HG03060 (cell line): ENCODE measurements around the gene PTPRN2.
"Not testable (repeated sequence)": the region's sequence is repeated elsewhere in the genome, so short reads cannot be mapped to it uniquely, and the experiment has no call there.

Experiments used
- ATAC-seq: cut with Tn5 transposase; IDR thresholded peaks from one replicate; pipeline ENCODE4 v1.9.1; 2021; ENCODE audit warnings: low read depth, moderate number of reproducible peaks; ENCODE audit not compliant: unreplicated experiment

PTPRN2 gene

DNA sequence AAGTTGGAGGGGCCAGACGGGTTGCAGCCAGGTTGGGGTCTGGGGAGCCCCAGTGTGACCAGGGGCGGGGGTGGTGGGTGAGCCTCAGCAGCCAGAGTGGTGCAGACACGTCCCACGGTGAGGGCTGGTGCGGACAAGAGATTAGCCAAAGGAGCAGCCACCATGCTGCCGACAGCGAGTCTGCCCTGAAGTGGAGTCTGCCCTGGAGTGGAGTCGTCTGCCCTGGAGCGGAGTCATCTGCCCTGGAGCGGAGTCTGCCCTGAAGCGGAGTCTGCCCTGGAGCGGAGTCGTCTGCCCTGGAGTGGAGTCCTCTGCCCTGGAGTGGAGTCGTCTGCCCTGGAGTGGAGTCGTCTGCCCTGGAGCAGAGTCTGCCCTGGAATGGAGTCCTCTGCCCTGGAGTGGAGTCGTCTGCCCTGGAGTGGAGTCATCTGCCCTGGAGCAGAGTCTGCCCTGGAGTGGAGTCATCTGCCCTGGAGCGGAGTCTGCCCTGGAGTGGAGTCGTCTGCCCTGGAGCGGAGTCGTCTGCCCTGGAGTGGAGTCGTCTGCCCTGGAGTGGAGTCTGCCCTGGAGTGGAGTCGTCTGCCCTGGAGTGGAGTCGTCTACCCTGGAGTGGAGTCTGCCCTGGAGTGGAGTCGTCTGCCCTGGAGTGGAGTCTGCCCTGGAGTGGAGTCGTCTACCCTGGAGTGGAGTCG, 64.3 kb downstream of the PTPRN2 start:
- not testable (repeated sequence) for ATAC-seq

GRCh38 chr7:158521795-158522194, 65.8 kb downstream of the PTPRN2 start:
- ATAC-seq: not testable (repeated sequence)

DNA sequence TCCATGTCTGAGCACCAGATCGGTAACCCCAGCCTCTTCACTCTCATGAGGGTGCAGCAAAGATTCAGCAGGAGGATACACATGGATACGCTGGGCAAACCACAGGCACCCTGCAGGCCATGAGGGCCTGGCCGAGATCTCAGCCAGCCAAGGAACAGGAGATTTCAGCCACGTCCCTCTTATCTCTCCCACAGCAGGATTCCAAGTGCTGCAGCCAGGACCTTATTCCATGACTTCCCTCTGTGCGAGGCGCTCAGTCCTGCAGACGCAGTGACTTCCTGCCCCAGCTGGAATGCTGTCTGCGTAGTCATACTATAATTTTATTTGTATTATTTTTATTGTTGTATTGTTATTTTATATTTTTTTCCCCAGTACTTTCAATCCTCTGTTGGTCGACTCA, 66.8 kb downstream of the PTPRN2 start:
- ATAC-seq: no peak

DNA sequence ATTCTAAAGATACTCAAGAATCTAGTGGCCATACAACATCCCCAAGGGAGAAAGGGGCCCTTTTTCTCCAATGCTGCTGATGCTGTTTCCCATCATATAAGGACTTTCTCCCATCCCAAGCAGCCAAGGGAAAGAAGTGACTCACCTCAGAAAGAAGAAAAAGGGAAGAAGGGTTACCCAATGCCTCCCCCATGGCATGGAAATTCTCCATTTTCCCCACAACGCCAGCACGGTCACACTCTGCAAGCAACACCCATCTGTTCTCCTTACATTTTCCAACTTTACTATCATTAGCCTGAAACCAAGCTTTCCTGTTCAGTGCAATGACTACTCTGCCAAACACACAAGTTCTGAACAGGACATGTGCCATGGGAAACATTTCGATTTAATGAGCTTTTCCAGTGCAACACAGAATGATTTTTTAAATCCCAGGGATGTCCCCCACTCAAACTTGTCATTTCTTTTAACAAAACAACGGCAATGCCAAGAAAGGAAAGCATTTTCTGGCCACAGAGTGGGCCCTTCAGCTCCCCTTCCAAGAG, 67.9 kb downstream of the PTPRN2 start:
- no peak for ATAC-seq

DNA sequence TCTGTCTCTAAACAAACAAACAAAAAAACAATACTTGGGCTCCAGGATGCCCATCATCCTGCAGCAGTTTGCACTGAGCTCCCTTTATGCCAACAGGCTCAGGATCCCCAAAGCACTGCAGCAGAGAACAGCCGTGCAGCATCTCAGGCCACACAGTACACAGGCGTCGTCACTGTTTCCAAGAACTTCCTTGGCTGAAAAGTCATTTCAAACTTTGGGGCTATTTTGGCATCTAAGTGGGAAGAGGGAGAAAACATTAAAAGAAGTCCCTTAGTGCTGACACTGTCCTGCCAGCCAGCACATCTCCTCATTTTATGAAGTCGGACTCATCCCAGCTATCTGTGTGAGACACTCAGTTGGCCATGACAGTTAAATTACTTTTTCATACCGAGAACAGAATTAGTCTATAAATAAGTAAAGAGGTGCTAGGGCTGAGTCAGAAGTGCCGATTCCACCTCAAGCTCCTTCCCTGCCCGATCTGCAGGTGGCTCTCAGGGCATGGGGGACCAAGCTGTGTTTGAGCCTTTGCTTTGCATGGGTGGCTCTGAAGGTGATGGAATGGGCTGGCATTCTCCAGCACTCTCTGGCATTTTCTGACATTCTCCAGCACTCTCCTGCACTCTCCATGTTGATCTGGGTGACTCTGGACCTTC, 68.5 kb downstream of the PTPRN2 start:
- ATAC-seq: no peak

DNA sequence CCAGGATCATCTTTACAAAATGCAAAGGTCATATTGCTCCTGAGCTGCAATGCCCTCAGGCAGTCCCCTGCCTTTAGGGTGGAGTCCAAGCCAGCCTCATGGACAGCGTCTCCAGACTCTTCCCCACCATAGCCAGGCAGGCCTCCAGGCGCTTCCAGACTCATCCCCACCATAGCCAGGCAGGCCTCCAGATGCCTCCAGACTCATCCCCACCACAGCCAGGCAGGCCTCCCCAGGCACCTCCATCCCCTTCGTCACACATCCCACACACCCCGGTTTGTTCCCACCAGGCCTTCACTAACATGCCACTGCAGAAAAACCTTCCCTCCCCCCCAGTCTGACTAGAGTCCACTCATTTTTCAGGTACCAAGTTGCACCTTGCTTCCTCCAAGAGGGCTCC, 70.1 kb downstream of the PTPRN2 start:
- ATAC-seq: no peak

DNA sequence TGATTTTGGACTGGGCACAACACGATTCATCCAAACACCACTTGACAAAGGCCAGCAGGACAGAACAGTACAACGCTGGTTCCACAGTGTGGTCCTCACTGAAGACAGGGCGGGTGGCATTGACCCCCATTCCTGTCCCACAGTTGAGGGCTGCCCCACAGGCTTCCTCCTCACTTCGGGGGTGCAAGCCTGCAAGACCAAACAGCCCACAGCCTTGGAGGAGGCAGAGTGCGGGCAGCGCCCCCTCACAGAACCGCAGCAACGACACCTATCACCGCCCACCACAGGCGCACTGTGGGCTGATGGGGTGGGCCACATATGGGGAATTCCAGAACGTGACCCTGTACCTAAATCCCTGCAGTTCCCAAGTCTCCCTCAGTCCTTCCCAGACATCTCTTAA, 70.6 kb downstream of the PTPRN2 start:
- ATAC-seq: no peak

DNA sequence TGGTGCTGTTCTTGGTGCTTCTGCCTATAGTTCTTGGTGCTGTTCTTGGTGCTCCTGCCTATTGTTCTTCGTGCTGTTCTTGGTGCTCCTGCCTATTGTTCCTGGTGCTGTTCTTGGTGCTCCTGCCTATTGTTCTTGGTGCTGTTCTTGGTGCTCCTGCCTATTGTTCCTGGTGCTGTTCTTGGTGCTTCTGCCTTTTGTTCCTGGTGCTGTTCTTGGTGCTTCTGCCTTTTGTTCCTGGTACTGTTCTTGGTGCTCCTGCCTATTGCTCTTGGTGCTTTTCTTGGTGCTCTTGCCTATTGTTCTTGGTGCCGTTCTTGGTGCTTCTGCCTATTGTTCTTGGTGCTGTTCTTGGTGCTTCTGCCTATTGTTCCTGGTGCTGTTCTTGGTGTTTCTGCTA, 71.1 kb downstream of the PTPRN2 start:
- ATAC-seq: no peak

DNA sequence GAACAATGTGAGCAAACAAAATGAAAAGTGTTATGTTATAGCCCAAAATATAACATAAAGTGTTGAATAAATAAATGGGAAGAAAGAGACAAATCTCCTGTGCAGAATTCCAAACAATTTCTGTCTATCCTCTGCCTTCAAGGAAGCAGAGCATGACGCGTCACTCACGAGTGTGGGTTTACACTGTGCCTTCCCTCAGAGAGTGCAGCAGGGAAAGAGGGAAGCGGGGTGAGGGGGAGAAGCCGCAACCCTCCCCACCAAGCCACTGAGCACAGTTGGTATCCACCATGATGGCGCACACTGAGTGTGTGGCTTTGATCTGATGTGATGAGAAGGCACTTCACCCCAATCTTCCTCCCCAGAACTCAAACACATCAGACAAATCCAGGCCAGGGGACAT, 74.8 kb downstream of the PTPRN2 start:
- no peak for ATAC-seq

GRCh38 chr7:158512042-158512441, 75.6 kb downstream of the PTPRN2 start:
- no peak for ATAC-seq

DNA sequence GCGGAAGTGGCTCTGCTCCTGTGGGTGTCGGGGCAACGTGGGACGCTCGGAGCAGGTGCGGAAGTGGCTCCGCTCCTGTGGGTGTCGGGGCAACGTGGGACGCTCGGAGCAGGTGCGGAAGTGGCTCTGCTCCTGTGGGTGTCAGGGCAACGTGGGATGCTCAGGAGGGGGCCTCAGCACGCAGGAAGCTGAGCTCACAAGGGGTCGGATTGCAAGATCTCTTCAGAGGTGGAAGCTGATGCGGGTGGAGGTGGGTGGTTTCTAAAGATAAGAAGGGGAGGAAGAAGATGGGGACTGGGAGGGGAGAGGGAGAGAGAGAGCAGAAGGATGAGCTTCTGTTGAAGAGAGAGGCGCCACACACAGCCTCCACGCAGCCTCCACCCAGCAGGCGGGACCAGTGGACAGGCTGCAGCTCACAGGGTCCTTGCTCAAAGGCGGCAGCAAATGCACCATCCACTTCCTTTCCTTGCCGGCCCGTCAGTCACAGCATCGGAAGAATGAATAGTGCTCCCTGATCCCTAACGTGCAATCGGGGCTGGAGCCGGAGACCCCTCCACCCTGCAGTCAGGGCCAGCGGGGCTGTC, 78.7 kb downstream of the PTPRN2 start:
- ATAC-seq: no peak

DNA sequence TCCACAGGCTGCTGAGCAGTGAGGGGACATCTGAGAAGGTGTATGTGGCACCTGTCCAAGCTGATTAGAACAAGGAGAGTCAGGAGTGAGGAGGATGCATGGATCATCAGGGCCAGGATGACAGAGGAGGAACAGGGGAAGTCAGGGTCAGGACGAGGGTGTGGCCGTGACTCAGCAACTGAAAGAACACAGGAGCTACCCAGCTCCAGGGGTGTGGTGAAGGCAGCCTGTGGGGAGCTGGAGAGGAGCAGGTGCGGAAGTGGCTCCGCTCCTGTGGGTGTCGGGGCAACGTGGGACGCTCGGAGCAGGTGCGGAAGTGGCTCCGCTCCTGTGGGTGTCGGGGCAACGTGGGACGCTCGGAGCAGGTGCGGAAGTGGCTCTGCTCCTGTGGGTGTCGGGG, 79.3 kb downstream of the PTPRN2 start:
- ATAC-seq: not testable (repeated sequence)

- no peak for ATAC-seq
Observed at GRCh38 chr7:158507917-158508316, 79.7 kb downstream of the PTPRN2 start.

GRCh38 chr7:158507175-158507574, 80.4 kb downstream of the PTPRN2 start:
- not testable (repeated sequence) for ATAC-seq

DNA sequence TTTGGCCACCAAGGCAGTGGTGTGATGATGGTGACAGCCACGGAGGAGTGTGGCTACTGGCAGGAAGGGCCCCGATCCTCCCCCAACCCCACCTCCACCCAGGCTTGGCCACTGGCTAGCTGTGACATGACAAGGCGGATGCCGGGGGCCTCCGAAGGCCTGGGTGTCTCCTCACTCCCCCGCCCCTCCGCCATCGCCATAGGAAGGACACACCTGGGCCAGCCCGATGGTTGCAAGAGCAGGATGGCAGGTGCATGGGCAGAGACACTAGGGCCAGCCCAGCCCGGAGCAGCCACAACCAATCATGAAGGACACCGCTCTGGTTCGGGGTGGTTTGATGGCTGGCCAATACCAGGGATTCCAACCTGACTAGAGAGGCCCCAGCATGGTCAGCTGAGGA, 81.0 kb downstream of the PTPRN2 start:
- ATAC-seq: no peak

- ATAC-seq: no peak
Observed at GRCh38 chr7:158505683-158506082, 81.9 kb downstream of the PTPRN2 start.

- ATAC-seq: no peak
Observed at GRCh38 chr7:158502068-158502750, 85.4 kb downstream of the PTPRN2 start.

- ATAC-seq: no peak
Observed at GRCh38 chr7:158501393-158502067, 86.1 kb downstream of the PTPRN2 start.

- ATAC-seq: no peak
Observed at GRCh38 chr7:158500651-158501052, 87.0 kb downstream of the PTPRN2 start.

GRCh38 chr7:158499082-158499455, 88.6 kb downstream of the PTPRN2 start:
- no peak for ATAC-seq
